Measurements from ENCODE around the gene EHMT1.

DNA sequence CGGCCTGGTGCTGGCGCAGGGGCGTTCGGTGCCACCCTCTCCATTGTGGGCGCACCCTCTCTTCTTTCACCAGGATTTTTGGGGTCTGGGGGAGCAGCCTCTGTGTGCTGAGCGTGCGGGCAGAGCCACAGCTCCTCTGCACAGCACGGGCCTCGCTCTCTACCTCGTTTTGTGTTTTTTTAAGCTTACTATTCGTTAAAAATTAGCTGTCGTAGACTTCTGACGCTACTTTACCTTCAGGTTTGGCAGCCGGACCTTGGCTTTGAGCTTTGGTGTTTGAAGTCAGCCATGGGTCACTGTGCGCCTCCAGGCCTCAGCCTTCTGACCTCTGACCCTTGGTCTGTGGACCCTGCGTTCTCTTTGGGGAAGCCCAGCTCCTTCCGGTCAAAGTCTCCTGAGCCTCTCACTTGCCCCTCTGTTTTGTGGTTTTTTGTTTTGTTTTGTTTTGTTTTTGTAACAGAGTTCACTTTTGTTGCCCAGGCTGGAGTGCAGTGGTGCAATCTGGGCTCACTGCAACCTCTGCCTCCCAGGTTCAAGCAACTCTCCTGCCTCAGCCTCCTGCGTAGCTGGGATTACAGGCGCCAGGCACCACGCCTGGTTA lies 170.6 kb downstream of the EHMT1 start:
- TF ChIP-seq, protein P1, sequence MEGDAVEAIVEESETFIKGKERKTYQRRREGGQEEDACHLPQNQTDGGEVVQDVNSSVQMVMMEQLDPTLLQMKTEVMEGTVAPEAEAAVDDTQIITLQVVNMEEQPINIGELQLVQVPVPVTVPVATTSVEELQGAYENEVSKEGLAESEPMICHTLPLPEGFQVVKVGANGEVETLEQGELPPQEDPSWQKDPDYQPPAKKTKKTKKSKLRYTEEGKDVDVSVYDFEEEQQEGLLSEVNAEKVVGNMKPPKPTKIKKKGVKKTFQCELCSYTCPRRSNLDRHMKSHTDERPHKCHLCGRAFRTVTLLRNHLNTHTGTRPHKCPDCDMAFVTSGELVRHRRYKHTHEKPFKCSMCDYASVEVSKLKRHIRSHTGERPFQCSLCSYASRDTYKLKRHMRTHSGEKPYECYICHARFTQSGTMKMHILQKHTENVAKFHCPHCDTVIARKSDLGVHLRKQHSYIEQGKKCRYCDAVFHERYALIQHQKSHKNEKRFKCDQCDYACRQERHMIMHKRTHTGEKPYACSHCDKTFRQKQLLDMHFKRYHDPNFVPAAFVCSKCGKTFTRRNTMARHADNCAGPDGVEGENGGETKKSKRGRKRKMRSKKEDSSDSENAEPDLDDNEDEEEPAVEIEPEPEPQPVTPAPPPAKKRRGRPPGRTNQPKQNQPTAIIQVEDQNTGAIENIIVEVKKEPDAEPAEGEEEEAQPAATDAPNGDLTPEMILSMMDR (IDR thresholded peaks at IDR 0.05 in 4 of 5, conservative IDR thresholded peaks at IDR 0.05 in 1 of 5): no peak
- no peak for TF ChIP-seq POLR2A (IDR thresholded peaks at IDR 0.05)
